Kidney epithelial cell (primary cell): ENCODE data around the gene NRSN2. TPM values are rescaled to one million over a fixed set of nuclear protein-coding genes. Genes with fewer than 3 reads are reported as not detected.

Experiments
- DNase-seq: peaks from one replicate; pipeline ENCODE4 v3.0.0-alpha.2; 2010; ENCODE audit warnings: low read depth
- H3K27me3 ChIP-seq: 2 replicates; pipeline ENCODE4 v1.6.0; 2011; ENCODE audit warnings: low read length; ENCODE audit not compliant: control insufficient read depth, insufficient read depth
- H3K36me3 ChIP-seq: 2 replicates; pipeline ENCODE4 v1.5.1; 2011; ENCODE audit warnings: low read length; ENCODE audit not compliant: control insufficient read depth, insufficient read depth
- H3K4me3 ChIP-seq: 2 replicates; pipeline ENCODE4 v1.5.1; 2011; ENCODE audit warnings: low read depth, mild to moderate bottlenecking, control low read depth, low read length
- CTCF ChIP-seq: IDR thresholded peaks from 2 replicates; pipeline ENCODE4 v1.5.1; 2011; ENCODE audit warnings: mild to moderate bottlenecking, moderate library complexity, low read length, control low read depth, inconsistent platforms; ENCODE audit not compliant: insufficient read depth, poor library complexity, severe bottlenecking
- total RNA-seq: library from RNA; depleted of rRNA; stranded (reverse); fragments of >200 nt; gene quantifications from 2 replicates; pipeline ENCODE4 v1.2.3, GENCODE V29; 2015

Gene NRSN2
- total RNA-seq, 1 donor from 2014 or later = 36.9 TPM

GRCh38 chr20:305745-306144 is 41.2 kb upstream of the NRSN2 start:
- H3K4me3 ChIP-seq = no peak overlapping the region
- TF ChIP-seq CTCF = no peak
- H3K27me3 ChIP-seq = no peaks in the 10 kb centered on the region
- DNase-seq = no peak
- H3K36me3 ChIP-seq = no peaks in the 10 kb centered on the region

DNA sequence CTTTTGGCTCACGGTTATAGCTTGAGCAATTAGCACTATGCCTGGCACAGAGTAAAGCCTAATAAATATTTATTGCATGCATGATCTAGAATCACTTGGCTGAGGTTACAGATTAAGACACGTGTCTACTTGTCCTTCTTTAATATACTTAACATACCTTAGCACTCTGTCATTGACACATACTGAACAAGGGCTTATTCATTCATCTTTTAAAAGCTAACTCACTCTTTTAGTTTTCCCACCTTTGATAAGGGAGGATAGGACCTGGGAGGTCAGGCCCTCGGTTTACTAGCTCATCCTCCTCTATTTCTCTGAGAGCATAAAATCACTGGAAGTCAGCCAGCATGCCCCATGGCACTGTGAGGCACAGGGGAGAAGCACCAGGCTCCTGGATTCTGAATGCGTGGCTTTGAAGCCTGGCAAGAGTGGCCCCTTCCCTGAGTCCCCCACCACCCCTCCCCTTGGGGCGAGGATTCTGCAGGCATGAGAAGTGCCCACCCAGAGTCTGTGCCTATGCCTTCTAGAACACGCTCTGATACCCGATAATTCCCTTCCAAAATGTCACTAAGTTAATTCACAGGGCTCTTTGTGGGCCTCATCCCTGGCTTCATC is 38.4 kb upstream of the NRSN2 start:
- Histone ChIP-seq H3K36me3 (no peaks in the 10 kb centered on the region), H3K4me3 (no peak overlapping the region), H3K27me3 (no peaks in the 10 kb centered on the region)
- no peak for TF ChIP-seq CTCF
- DNase-seq = no peak

GRCh38 chr20:309306-309840 is 37.5 kb upstream of the NRSN2 start:
- Histone ChIP-seq H3K36me3 (no peaks in the 10 kb centered on the region), H3K4me3 (peak overlapping the region; percentile 31), H3K27me3 (no peaks in the 10 kb centered on the region)
- TF ChIP-seq CTCF = no peak
- no peak for DNase-seq

- Histone ChIP-seq H3K4me3 (peak overlapping the region; percentile 31), H3K36me3 (no peaks in the 10 kb centered on the region), H3K27me3 (no peaks in the 10 kb centered on the region)
- DNase-seq = peak; percentile 98
- no peak for TF ChIP-seq CTCF
Observed at GRCh38 chr20:309841-310644, 36.9 kb upstream of the NRSN2 start.

DNA sequence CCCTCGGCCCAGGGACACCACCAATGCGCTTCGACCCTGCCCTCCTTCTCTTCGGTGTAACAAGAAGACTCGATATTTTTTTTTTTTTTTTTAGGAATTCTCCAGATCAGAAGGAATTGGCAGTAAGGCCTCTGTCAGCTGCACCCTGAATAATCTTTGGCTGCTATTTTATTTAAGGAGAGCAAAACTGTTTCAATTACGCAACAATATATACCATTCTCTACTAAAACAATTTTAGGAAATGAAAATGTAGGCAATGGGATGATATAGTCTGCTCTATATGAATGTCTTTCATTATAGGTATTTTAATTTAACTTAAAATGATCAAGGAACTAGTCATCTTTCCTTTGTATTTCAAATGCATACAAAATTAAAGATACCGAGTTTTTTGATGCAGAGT is 36.3 kb upstream of the NRSN2 start:
- no peak for TF ChIP-seq CTCF
- Histone ChIP-seq H3K4me3 (no peak overlapping the region), H3K36me3 (no peaks in the 10 kb centered on the region), H3K27me3 (no peaks in the 10 kb centered on the region)
- no peak for DNase-seq
